B cell (primary cell): ENCODE measurements around the gene LRP2.

ENCODE experiments used
- CTCF ChIP-seq: fragments of 200-600 bp; IDR thresholded peaks from one replicate; pipeline ENCODE4 v1.8.0; 2022; ENCODE audit warnings: antibody characterized with exemption, mild to moderate bottlenecking
- EZH2 ChIP-seq: IDR thresholded peaks from 2 replicates; pipeline ENCODE4 v1.6.1; 2012; ENCODE audit warnings: borderline replicate concordance, low read depth, mild to moderate bottlenecking, moderate library complexity, low read length; ENCODE audit not compliant: insufficient read depth, poor library complexity, severe bottlenecking

GRCh38 chr2:169110419-169110818 is 251.9 kb downstream of the LRP2 start:
- no peak for TF ChIP-seq EZH2
- TF ChIP-seq CTCF, result no peak
